AG04449 (cell line): Measurements from ENCODE around the gene COLGALT1.

Experiments used
- CTCF ChIA-PET: fragments of 350-600 bp; formaldehyde crosslinking; extraction: SDS; loops from one replicate; lab custom pipeline; 2021; ENCODE audit warnings: antibody characterized with exemption; lab: Yijun Ruan, JAX
- POLR2A ChIA-PET: fragments of 400-600, 350-600 bp; formaldehyde crosslinking; extraction: SDS; loops from one replicate; lab custom pipeline; 2020; ENCODE audit warnings: antibody characterized with exemption, inconsistent platforms; lab: Yijun Ruan, JAX
- DNase-seq: peaks from one replicate; pipeline ENCODE4 v3.0.0-alpha.2; 2010; ENCODE audit warnings: low read depth, low spot score
- H3K4me3 ChIP-seq: 2 replicates; pipeline ENCODE4 v1.5.1; 2011; ENCODE audit warnings: low read depth, mild to moderate bottlenecking, control low read depth, low read length
- TF ChIP-seq, protein P1 (sequence below): IDR thresholded peaks from one replicate; pipeline ENCODE4 v1.5.1; 2011; ENCODE audit warnings: mild to moderate bottlenecking, moderate library complexity, low read length, control low read depth, inconsistent platforms; ENCODE audit not compliant: insufficient read depth; ENCODE audit errors: missing control alignments

Gene COLGALT1

DNA sequence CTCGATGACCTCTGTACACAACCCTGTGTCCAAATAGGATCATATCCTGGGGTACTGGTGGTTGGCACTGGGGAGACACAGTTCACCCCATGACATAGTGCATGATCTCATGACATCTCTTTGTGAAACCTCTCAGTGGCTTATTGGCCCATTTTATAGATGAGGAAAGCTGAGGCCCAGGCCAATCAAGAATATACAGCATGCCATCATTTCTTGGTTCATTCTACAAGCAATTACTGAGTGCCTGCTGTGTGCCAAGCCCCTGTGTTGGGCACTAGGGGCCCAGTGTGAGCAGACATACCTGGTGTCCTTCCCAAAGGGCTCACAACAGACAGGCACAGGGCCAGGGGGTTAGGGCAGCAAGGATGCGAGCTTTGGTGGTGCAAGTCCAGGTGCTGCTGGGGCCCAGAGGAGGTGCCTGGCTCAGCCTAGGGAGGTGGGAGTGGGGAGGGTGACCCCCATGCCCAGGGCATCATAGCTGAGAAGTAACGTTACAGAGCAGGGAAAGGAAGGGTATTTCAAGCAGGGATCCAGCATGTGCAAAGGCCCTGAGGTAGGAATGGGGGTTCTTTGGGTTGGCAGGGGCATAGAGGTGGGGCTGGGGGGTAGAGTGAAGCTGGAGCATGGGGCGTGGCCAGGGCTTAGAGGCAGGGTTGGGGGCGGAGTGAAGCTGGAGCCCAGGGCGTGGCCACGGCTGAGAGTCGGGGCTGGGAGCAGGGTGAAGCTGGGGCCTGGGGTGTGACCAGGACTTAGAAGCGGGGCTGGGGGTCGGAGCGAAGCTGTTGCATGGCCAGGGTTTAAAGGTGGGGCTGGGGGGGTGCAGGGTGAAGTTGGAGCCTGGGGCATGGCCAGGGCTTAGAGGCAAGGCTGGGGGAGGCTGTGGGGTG is 20.7 kb downstream of the COLGALT1 start:
- POLR2A ChIA-PET: interaction anchor here (1.5 kb wide), 1 partner anchor 143 kb away, joined by 3 read pairs; the partner anchor contains the start of gene MAP1S
- DNase-seq: no peak
- CTCF ChIA-PET: interaction anchor here (0.8 to 5.2 kb wide), 12 partner anchors 10 to 280 kb away, joined by 3 to 71 read pairs (median 5); no protein-coding TSS in a partner anchor
- TF ChIP-seq, protein P1, sequence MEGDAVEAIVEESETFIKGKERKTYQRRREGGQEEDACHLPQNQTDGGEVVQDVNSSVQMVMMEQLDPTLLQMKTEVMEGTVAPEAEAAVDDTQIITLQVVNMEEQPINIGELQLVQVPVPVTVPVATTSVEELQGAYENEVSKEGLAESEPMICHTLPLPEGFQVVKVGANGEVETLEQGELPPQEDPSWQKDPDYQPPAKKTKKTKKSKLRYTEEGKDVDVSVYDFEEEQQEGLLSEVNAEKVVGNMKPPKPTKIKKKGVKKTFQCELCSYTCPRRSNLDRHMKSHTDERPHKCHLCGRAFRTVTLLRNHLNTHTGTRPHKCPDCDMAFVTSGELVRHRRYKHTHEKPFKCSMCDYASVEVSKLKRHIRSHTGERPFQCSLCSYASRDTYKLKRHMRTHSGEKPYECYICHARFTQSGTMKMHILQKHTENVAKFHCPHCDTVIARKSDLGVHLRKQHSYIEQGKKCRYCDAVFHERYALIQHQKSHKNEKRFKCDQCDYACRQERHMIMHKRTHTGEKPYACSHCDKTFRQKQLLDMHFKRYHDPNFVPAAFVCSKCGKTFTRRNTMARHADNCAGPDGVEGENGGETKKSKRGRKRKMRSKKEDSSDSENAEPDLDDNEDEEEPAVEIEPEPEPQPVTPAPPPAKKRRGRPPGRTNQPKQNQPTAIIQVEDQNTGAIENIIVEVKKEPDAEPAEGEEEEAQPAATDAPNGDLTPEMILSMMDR: no peak
- H3K4me3 ChIP-seq: no peak overlapping the region

DNA sequence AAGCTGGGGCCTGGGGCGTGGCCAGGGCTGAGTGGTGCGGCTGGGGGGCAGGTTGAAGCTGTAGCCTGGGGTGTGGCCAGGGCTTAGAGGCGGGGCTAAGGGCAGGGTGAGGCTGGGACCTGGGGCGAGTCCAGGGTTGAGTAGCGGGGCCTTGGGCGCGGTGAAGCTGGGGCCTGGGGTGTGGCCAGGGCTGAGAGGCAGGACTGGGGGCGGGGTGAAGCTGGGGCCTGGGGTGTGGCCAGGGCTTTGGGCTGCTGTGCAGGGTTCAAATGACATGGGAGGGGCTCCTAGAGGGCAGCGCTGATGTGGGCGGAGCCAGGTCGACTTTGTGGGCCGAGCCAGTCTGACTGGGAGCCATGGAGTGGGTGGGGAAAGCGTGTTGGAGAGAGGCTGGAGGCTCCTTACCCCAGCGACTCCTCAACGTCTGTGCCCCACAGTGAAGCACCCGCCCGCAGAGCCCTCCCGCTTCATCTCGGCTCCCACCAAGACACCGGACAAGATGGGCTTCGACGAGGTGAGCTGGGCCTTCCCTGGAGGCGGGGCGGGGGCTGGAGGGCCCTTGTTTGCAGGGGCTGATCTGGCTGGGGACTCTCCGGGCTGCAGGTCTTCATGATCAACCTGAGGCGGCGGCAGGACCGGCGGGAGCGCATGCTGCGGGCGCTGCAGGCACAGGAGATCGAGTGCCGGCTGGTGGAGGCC is 21.5 kb downstream of the COLGALT1 start:
- TF ChIP-seq, protein P1: no peak
- no peak overlapping the region for H3K4me3 ChIP-seq
- DNase-seq: no peak
- ChIA-PET CTCF (interaction anchor here (0.8 to 5.2 kb wide), 6 partner anchors 10 to 279 kb away, joined by 3 to 71 read pairs (median 6); no protein-coding TSS in a partner anchor), POLR2A (interaction anchor here (1.5 kb wide), 1 partner anchor 142 kb away, joined by 3 read pairs; the partner anchor contains the start of gene MAP1S)

- ChIA-PET CTCF (no interaction called here), POLR2A (no interaction called here)
- no peak for DNase-seq
- TF ChIP-seq, protein P1: no peak
- H3K4me3 ChIP-seq: no peak overlapping the region
Observed at GRCh38 chr19:17577457-17578097, 22.1 kb downstream of the COLGALT1 start.

GRCh38 chr19:17579661-17580244 is 24.3 kb downstream of the COLGALT1 start:
- ChIA-PET CTCF (interaction anchor here (1.2 kb wide), 2 partner anchors 26 to 84 kb away, joined by 4 read pairs; no protein-coding TSS in a partner anchor), POLR2A (interaction anchor here (0.5 kb wide), 1 partner anchor 1430 kb away, joined by 3 read pairs; no protein-coding TSS in a partner anchor)
- TF ChIP-seq, protein P1: no peak
- DNase-seq: no peak
- no peak overlapping the region for H3K4me3 ChIP-seq

DNA sequence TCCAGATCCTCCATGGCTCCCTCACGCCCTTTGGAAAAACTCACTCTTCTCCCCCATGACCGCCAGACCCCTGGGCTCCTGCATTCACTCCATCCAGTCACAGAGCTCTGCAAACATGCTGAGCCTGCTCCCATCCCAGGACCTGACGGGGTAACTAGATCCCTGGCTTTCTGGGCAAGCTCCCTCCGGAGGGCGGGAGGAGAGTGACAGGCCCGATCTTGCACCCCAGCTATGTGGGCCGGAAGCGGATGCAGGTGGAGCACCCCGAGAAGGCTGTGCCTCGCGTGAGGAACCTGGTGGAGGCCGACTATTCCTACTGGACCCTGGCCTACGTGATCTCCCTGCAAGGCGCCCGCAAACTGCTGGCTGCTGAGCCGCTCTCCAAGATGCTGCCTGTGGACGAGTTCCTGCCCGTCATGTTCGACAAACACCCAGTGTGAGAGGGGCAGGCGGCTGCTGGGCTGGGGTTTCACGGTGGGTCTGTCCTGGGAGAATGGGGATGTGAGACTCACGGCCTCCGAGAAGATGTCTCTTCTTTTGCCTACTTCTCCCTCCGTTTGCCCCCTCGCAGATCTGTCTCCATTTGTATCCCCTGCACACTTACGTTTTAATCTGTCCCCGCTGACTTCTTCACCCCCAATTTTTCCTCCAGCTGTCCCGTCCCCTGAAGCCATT is 25.2 kb downstream of the COLGALT1 start:
- TF ChIP-seq, protein P1: no peak
- ChIA-PET POLR2A (interaction anchor here (0.5 kb wide), 1 partner anchor 1430 kb away, joined by 3 read pairs; no protein-coding TSS in a partner anchor), CTCF (interaction anchor here (1.2 kb wide), 1 partner anchor 25 kb away, joined by 4 read pairs; no protein-coding TSS in a partner anchor)
- H3K4me3 ChIP-seq: no peak overlapping the region
- DNase-seq: no peak
